Endodermal cell (in vitro differentiated cells): ENCODE results near the gene PDE7B. TPM values are rescaled to one million over a fixed set of nuclear protein-coding genes. Genes with fewer than 3 reads are reported as not detected.
"Not testable (repeated sequence)": the region's sequence is repeated elsewhere in the genome, so short reads cannot be mapped to it uniquely, and the experiment has no call there.

Source experiments
- DNase-seq: peaks from one replicate; pipeline ENCODE4 v3.0.0-alpha.2; 2017
- H3K27ac ChIP-seq: 2 replicates; pipeline ENCODE4 v1.5.1; 2013; ENCODE audit warnings: mild to moderate bottlenecking, low read depth, low read length, moderate library complexity
- H3K27me3 ChIP-seq: 2 replicates; pipeline ENCODE4 v1.6.1; 2013; ENCODE audit warnings: mild to moderate bottlenecking, low read length, moderate library complexity; ENCODE audit not compliant: insufficient read depth, control insufficient read depth, poor library complexity, severe bottlenecking
- H3K36me3 ChIP-seq: 2 replicates; pipeline ENCODE4 v1.7.0; 2013; ENCODE audit warnings: mild to moderate bottlenecking, low read length, moderate library complexity; ENCODE audit not compliant: control insufficient read depth, insufficient read depth
- H3K4me1 ChIP-seq: one replicate; pipeline ENCODE4 v1.7.0; 2013; ENCODE audit warnings: low read length; ENCODE audit not compliant: control insufficient read depth, insufficient read depth
- H3K4me3 ChIP-seq: 2 replicates; pipeline ENCODE4 v1.5.1; 2013; ENCODE audit warnings: mild to moderate bottlenecking, low read length, moderate library complexity
- H3K9ac ChIP-seq: 2 replicates; pipeline ENCODE4 v1.6.1; 2013; ENCODE audit warnings: mild to moderate bottlenecking, low read length, moderate library complexity; ENCODE audit not compliant: poor library complexity, severe bottlenecking; ENCODE audit errors: extremely low read depth
- H3K9me3 ChIP-seq: 2 replicates; pipeline ENCODE4 v1.6.1; 2013; ENCODE audit warnings: mild to moderate bottlenecking, low read length, moderate library complexity; ENCODE audit not compliant: control insufficient read depth
- H3K27ac Mint-ChIP-seq: 2 replicates; pipeline ENCODE4 v1.8.0; 2020; ENCODE audit warnings: mixed read lengths
- H3K27me3 Mint-ChIP-seq: 2 replicates; pipeline ENCODE4 v1.8.0; 2021; ENCODE audit warnings: mild to moderate bottlenecking, mixed read lengths; ENCODE audit not compliant: insufficient read depth
- H3K36me3 Mint-ChIP-seq: 2 replicates; pipeline ENCODE4 v1.8.0; 2020; ENCODE audit warnings: low read depth, mixed read lengths
- H3K4me1 Mint-ChIP-seq: 2 replicates; pipeline ENCODE4 v1.8.0; 2020; ENCODE audit warnings: mixed read lengths
- H3K4me3 Mint-ChIP-seq: 2 replicates; pipeline ENCODE4 v1.8.0; 2020; ENCODE audit warnings: mild to moderate bottlenecking, moderate library complexity, mixed read lengths
- H3K9me3 Mint-ChIP-seq: 2 replicates; pipeline ENCODE4 v1.8.0; 2020; ENCODE audit warnings: mild to moderate bottlenecking, mixed read lengths
- CTCF ChIP-seq: fragments of 200-600 bp; sonication (generic); conservative IDR thresholded peaks from 2 replicates; pipeline ENCODE4 v1.5.0; 2021; ENCODE audit warnings: antibody characterized with exemption, mild to moderate bottlenecking
- WGBS, 2 experiments: methylation state at CpG; one replicate each; pipeline versions ENCODE4 v1.1.5 to v1.1.7; 2013; ENCODE audit warnings: missing lambda C conversion rate in 2 of 2, mixed read lengths in 1 of 2; ENCODE audit not compliant: insufficient coverage in 1 of 2, insufficient read length in 1 of 2; 5-methylcytosine and 5-hydroxymethylcytosine counted together
- total RNA-seq, 2 donors: library from RNA; stranded (reverse); fragmentation: NEBNext Ultra II Directional in 1 of 2; extraction: Animal tissue kit (Norgen Biotek cat#: 25700) in 1 of 2; gene quantifications; 2 replicates in 1 of 2; 3 replicates in 1 of 2; pipeline ENCODE4 v1.2.1, GENCODE V29; 2021

The PDE7B gene
- total RNA-seq, 2 donors from 2014 or later, result 0.26 TPM; not detected in 1

DNA sequence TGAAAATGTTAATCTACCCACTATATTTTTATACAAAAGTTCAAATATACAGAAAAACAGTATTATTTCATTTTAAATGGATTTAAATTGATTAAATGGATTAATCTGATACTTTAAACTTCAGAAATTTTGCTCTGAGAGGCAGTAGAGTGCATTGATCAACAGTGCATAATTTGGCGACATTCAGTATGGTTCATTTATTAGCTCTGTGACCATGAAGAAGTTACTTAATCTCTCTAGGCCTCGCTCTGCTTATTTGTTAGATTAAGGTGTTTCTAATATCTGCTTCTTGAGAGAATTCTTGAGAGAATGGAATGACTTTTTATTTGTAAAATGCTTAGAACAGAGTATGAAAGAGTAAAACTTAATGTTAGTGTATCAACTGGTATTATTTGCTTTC is 8.9 kb downstream of the PDE7B start:
- peaks cover 1% of the 10 kb centered on the region for H3K27me3 Mint-ChIP-seq
- no peak overlapping the region for H3K27ac Mint-ChIP-seq
- no peak overlapping the region for H3K4me3 Mint-ChIP-seq
- Histone ChIP-seq H3K9me3 (no peaks in the 10 kb centered on the region), H3K36me3 (no peaks in the 10 kb centered on the region), H3K4me3 (no peak overlapping the region), H3K9ac (no peak overlapping the region), H3K27me3 (no peaks in the 10 kb centered on the region), H3K27ac (no peak overlapping the region), H3K4me1 (no peaks in the 10 kb centered on the region)
- H3K9me3 Mint-ChIP-seq, result peaks cover 4% of the 10 kb centered on the region
- H3K36me3 Mint-ChIP-seq, result no peaks in the 10 kb centered on the region
- no peaks in the 10 kb centered on the region for H3K4me1 Mint-ChIP-seq
- 94 to 100% methylated on average over 1 to 2 of the region's 2 CpGs for WGBS, 2 experiments
- no peak for DNase-seq
- TF ChIP-seq CTCF, result no peak

- Histone ChIP-seq H3K27ac (no peak overlapping the region), H3K9ac (no peak overlapping the region), H3K36me3 (no peaks in the 10 kb centered on the region), H3K4me3 (no peak overlapping the region), H3K27me3 (no peaks in the 10 kb centered on the region), H3K4me1 (no peaks in the 10 kb centered on the region), H3K9me3 (no peaks in the 10 kb centered on the region)
- no peaks in the 10 kb centered on the region for H3K4me1 Mint-ChIP-seq
- WGBS, 2 experiments, result 95% methylated on average over 1 of the region's 1 CpG; no CpG with 5 or more reads in 1 of the 2 experiments
- peaks cover 4% of the 10 kb centered on the region for H3K9me3 Mint-ChIP-seq
- no peak for TF ChIP-seq CTCF
- H3K4me3 Mint-ChIP-seq, result no peak overlapping the region
- no peaks in the 10 kb centered on the region for H3K27me3 Mint-ChIP-seq
- H3K27ac Mint-ChIP-seq, result no peak overlapping the region
- no peaks in the 10 kb centered on the region for H3K36me3 Mint-ChIP-seq
- DNase-seq, result no peak
Measured at GRCh38 chr6:135861189-135861588, 9.7 kb downstream of the PDE7B start.

DNA sequence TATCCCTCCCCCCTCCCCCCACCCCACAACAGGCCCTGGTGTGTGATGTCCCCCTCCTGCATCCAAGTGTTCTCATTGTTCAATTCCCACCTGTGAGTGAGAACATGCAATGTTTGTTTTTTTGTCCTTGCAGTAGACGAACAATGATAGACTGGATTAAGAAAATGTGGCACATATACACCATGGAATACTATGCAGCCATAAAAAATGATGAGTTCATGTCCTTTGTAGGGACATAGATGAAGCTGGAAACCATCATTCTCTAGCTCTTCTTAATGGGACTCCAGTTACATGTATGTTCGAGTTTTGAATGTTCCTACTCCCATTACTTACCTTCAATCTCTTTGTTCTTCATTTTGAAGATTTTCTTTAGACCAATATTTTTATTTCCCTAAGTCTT is 13.4 kb downstream of the PDE7B start:
- not testable (repeated sequence) for H3K4me1 Mint-ChIP-seq, H3K9ac ChIP-seq, H3K9me3 Mint-ChIP-seq, H3K27ac ChIP-seq, H3K27me3 Mint-ChIP-seq, DNase-seq, H3K4me3 ChIP-seq, H3K27me3 ChIP-seq, H3K36me3 ChIP-seq, H3K9me3 ChIP-seq, H3K27ac Mint-ChIP-seq, H3K4me1 ChIP-seq, H3K4me3 Mint-ChIP-seq, H3K36me3 Mint-ChIP-seq
- WGBS, 2 experiments, result 95 to 100% methylated on average over 1 to 2 of the region's 2 CpGs

- Histone ChIP-seq H3K4me3 (no peak overlapping the region), H3K27ac (no peak overlapping the region), H3K27me3 (no peaks in the 10 kb centered on the region), H3K4me1 (no peaks in the 10 kb centered on the region), H3K9me3 (no peaks in the 10 kb centered on the region), H3K36me3 (no peaks in the 10 kb centered on the region), H3K9ac (no peak overlapping the region)
- H3K9me3 Mint-ChIP-seq, result peaks cover 4% of the 10 kb centered on the region
- no peaks in the 10 kb centered on the region for H3K27me3 Mint-ChIP-seq
- no peak overlapping the region for H3K4me3 Mint-ChIP-seq
- no peak for TF ChIP-seq CTCF
- no peak overlapping the region for H3K27ac Mint-ChIP-seq
- H3K36me3 Mint-ChIP-seq, result no peaks in the 10 kb centered on the region
- DNase-seq, result no peak
- H3K4me1 Mint-ChIP-seq, result no peaks in the 10 kb centered on the region
- WGBS, 2 experiments, result 99% methylated on average over 7 of the region's 7 CpGs; no CpG with 5 or more reads in 1 of the 2 experiments
Measured at GRCh38 chr6:135866445-135867123, 15.1 kb downstream of the PDE7B start.
